ENCODE measurements around the gene NFKBIA.
"Not testable (repeated sequence)": the region's sequence is repeated elsewhere in the genome, so short reads cannot be mapped to it uniquely, and the experiment has no call there.

NFKBIA gene

DNA sequence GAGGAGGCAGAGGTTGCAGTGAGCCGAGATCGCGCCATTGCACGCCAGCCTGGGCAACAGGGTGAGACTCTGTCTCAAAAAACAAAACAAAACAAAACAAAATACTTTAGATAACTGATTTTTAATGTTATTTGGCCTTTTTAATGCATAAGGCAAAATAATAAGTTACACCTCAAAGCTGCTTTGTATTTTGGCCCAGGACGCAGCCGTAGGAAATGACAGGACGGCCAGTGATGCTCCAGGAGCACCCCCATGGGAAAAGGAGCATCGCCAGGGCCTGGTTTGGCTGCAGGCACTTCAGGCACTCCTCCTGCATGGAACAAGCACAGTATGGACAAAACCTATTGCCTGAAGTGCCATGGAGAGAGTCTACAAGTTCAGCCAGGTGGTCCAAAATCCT is 3.5 kb upstream of the NFKBIA start:
- DNase-seq: no peak

GRCh38 chr14:35407306-35407630 is 2.7 kb upstream of the NFKBIA start:
- DNase-seq: no peak

DNA sequence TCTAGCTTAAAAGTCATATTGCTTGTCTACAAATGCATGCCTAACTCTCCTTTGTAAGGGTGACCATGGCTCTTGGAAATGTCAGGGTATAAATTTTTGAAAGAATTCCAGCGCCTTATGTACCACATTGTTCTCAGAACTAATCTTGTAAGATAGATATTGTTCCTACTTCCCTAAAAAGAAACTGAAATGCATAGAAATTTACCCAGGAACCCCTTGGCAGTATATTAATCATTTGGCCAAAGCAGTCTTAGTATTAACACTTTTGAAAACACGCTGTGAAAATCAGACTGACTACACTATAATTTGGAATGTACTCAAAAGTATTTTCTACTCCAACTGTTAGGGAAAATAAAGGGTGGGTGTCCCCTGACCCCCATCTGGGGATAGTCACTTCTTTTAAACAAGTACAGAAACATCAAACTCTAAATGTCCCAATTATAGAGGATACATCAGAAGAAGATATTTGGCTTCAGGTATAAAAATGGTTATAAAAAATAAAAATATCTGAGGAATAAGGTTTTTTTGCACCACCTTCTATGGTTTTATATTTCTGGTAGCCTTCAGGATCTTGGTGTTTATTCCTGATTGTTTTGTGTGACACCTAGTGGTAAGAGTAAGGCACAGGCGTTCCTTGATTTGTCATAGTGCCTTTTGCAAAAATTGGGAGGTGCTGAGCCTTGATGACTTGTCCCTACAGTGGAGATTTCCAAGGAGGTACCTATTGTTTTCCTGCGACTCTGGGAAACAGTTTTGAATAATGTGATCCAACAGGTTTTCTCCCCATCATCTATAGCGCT is 2.2 kb upstream of the NFKBIA start:
- DNase-seq: peak; percentile 74

DNA sequence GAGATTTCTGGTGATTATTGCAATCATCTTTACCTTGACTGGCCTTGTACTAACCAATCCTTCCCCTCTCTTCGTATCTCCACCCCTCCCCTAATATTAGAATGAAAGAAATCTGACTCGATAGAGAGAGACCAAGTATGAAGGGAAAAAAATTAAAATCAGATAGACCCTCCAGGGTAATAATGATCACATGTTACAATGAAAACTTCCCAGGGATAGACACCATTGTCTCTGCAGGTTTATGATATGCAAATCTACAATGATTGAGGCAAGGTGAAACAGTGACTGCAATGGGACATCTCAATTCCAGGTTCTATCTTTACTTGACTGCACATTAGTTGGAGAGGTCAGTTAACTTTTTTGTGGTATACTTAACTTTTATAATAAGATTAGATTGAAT is 1.5 kb upstream of the NFKBIA start:
- DNase-seq: no peak

- DNase-seq: no peak
Measured at GRCh38 chr14:35405304-35405996, 901 bp upstream of the NFKBIA start.

DNA sequence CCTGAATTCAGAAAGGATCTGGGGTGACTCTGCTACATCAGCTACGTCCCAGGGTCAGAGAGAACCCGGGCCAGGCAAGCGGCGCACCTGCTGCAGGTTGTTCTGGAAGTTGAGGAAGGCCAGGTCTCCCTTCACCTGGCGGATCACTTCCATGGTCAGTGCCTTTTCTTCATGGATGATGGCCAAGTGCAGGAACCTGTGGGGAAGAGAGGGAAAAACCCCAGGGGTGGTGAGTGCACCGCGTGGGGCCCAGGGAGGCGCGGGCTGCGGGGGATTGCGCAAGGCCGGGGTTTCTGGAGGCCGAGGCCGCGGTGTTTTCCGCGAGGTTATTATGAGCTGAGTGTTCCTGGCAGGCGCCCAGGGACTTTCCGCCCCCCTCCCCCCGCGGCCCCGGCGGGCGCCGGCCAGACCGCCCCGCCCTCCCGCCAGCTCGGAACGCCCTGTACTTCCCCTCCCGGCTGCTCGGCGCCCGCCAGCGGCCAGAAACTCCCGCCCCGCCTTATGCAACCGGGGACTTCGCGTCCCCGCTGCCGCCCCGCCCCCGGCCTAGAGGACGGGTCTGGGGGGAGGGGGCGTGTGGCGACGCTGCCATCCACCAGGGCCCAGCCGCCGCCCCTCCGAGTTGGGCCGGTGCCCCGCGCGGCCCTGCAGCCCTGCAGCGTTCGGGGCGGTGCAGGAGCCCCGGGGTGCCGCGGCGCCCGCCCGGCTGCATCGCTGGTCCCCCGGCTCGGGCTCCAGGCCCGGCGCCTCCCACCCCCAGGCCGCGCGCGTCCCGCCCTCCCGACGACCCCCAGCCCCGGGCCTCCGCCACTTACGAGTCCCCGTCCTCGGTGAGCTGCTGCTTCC is 723 bp downstream of the NFKBIA start:
- peak; percentile 95 for DNase-seq

- DNase-seq: no peak
Measured at GRCh38 chr14:35403114-35403602, 1.4 kb downstream of the NFKBIA start.

GRCh38 chr14:35402323-35403113 is 2.0 kb downstream of the NFKBIA start:
- no peak for DNase-seq

DNA sequence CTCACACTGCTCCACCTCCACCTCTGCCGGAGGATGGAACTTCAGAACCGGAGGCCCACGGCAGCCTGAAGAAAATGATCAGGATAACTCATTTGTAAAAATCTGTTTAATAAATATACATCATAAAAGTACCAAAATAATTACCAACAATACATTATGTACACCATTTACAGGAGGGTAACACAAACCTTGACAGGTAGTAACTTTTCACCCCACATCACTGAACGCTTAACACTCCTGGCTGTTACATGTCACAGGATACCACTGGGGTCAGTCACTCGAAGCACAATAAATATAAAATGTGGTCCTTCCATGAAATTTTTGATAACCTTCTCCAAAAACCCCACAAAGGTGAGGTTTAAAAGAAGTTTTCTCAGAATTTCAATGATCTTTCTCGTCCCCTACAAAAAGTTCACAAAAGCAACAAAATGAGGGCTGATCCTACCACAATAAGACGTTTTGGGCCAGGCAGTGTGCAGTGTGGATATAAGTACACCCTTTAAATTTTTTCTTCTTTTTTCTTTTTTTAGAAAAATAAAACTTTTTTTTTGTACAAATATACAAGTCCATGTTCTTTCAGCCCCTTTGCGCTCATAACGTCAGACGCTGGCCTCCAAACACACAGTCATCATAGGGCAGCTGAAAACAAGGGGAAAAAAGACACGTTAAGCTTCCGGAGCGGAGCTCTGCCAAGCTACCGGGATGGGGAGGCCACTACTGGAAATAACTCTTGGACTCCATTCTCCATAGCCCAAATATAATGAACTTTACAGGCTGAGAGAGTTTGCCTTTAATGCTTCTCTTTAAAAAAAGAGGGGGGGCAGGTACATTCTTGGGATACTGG is 2.9 kb downstream of the NFKBIA start:
- no peak for DNase-seq

DNA sequence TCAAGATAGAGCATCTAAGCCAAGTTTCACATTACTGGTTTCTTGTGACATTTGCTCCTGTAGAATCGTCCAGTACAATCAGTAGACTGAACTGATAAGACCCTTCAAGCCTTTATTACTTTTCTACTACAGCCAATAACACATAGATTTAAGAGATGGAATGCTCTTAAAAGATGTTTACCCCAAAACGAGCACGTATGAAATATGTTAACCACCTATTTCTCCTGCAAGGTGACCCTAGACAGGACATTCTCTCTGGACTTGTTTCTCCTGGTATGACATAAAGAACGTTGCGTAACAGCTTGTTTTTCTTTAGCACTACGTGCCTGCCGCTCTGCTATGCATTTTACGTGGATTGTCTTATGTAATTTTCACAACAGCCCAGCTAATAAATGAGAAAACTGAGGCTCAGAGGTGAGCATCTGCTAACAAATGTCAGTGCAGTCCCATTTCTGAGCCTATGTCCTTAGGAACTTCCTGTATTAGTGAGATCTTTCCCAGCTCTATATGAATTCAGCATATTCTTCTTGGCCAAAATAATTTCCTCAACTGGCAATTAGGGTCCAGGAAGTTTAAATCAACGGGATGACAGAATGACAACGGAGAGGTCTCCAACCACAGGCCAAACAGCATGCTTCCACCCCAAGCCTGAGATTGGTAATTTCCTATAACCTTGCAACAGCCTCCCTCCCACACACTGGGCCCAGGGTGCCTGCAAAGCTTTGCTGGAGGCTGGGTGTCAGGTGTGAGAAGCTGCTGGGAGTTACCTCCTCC is 3.7 kb downstream of the NFKBIA start:
- no peak for DNase-seq

DNA sequence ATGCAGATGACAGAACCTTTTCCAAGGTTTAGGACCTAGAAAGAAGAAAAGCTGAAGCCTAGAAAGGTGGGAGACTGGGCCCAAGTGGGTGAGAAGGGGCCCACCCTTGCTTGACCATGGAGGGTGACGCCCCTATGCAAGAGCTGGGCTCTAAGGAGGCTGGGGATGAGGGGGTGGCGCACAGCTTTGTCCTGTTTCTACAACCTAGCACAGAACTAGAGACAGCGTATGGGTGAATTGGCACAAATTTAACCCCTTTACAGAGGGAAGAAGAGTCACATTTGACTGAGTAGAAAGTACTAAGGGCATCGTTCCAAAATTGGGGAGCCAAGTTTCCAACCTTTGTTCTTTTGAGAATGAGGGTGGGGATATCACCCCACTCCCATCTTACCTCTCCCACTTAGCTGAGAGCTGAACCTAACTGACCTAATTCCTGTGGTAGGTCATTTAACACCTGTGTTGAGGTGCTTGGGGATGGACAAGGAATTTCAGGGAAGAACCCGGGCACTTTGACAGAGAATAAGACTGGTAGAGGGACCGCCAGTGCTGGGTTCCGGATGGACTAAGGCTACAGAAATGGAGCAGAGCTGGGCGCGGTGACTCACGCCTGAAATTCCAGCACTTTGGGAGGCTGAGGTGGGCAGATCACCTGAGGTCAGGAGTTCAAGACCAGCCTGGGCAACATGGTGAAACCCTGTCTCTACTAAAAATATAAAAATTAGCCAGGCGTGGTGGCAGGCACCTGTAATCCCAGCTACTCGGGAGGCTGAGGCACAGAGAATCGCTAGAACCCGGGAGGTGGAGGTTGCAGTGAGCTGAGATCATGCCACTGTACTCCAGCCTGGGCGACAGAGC is 5.2 kb downstream of the NFKBIA start:
- no peak for DNase-seq

DNA sequence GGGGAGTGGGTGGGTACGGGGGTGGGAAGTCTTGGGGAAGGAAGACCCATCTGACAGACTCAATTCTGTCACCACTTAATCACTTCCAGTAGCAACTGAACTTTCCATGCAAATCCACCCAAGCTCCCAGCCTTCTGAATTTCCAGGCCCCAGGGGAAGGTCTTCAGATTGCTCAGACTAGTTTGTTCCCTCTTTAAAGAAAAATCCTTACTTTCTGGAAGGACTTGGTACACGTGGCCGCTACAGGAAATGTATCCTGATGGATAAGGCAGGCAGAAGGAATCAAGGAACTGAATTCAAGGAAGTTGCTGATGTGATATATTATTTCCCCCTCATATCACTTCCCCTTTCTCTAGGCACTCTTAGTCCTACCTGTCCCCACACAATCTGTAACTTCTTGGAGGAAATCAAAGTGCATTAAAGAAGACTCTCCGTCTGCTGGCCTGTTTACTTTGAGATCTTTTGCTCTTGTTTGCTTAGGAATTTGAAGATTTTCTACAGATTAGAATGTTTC is 6.4 kb downstream of the NFKBIA start:
- DNase-seq: peak; percentile 36

DNA sequence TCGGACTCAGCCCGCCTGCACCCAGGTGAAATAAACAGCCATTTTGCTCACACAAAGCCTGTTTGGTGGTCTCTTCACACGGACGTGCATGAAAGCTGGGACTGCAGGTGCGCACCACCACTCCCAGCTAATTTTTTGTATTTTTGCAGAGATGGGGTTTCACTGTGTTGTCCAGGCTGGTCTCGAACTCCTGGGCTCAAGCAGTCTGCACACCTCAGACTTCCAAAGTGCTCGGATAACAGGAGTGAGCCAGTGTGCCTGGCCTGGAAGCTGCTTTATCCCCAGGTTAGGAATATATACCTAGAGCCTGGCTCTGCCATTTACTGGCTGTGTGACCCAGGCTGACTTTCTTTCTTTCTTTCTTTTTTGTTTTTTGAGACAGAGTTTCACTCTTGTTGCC is 7.9 kb downstream of the NFKBIA start:
- not testable (repeated sequence) for DNase-seq

DNA sequence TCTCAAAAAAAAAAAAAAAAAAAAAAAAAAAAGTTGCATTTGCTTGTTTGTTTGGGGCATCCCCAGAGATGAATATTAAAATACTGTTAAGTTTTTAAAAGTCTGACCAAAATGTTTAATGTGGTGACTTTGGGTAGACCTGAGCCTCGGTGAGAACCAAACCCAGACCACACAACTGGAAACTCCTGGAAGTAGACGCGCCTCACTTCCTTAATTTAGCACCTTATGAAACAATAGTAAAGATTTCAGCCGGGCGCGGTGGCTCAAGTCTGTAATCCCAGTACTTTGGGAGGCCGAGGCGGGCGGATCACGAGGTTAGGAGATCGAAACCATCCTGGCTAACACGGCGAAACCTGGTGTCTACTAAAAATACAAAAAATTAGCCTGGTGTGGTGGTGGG is 9.3 kb downstream of the NFKBIA start:
- DNase-seq: no peak

DNA sequence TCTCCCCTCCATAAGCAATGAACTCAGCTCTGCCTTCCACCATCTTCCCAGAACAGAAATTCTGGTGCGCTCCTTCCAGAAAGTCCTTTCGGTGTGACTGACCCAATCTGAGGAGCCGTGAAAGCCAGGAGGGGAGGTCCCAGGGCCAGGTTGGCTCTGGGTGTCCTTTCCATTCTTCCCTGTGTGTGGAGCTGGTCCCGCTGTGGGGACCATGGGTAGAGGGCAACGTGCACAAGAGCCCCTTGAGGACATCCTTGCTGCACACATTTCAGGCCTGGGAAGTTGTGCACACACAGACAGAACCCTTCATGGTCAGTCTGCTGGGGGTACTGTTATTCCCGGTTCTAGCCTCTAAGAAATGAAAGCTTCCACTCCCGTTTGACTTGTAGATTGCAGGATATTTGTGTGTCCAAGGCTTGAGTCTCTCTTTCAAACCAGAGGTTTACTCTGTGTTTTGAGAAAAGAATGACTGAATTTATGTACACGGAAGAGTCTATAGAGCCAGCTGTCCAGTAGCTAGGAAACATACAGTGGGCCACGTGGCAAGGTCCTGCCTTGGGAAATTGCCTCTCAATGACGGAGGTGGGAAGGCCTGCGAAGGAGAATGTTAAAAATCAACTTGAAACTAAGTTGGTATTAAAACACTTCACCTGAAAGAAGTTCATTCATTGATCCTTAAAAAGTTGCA is 10.1 kb downstream of the NFKBIA start:
- no peak for DNase-seq

DNA sequence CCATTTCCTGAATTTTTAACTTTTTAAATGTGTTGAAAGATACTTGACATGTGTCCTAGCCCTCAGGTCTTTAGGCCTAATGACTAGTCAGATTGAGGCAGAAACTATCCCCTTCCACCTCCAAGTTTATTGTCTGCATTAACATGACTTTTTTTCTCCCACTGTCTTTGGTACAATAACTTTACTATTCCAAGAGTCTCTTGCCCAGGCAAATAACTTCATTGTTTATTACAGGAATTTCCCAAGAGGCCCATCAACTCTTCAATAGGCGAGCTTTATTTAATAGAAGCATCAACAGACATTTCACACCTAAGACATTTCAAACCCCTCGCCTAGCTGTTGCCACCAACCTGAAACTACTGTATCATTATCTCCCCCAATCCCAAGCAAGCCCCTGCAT is 10.7 kb downstream of the NFKBIA start:
- DNase-seq: no peak

DNA sequence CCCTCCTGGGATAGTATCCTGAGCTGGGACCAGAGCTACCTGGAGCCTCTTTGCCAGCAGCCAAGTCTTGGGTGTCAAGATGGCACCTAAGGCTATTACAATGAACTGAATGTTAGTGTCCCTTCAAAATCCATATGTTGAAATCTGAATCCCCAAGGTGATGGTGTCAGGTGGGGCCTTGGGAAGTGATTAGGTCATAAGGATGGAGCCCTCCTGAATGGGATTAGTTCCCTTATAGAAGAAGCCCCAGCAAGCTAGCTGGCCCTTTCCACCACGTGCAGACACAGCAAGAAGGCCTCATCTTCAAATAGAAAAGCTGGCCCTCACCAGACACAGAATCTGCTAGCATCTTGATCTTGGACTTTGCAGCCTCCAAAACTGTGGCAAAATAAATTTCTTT is 12.4 kb downstream of the NFKBIA start:
- no peak for DNase-seq

GRCh38 chr14:35391388-35391710 is 13.2 kb downstream of the NFKBIA start:
- DNase-seq: no peak

All from fibroblast of skin of scalp (primary cell).